Trophoblast cell (in vitro differentiated cells and primary cell): Measurements from ENCODE around the gene VWA3A.

Source experiments
- DNase-seq, 2 donors: peaks; one replicate each; pipeline ENCODE4 v3.0.0-alpha.2; 2016
- H2AFZ ChIP-seq: 2 replicates; pipeline ENCODE4 v1.6.1; 2013; ENCODE audit warnings: low read length, moderate library complexity, mild to moderate bottlenecking; ENCODE audit not compliant: insufficient read depth, poor library complexity
- H2AK5ac ChIP-seq: 2 replicates; pipeline ENCODE4 v1.6.1; 2013; ENCODE audit warnings: mild to moderate bottlenecking, low read length
- H2BK120ac ChIP-seq: 2 replicates; pipeline ENCODE4 v1.6.1; 2013; ENCODE audit warnings: low read length, mild to moderate bottlenecking, moderate library complexity; ENCODE audit not compliant: insufficient read depth, poor library complexity
- H2BK12ac ChIP-seq: 2 replicates; pipeline ENCODE4 v1.6.1; 2013; ENCODE audit warnings: mild to moderate bottlenecking, low read length, moderate library complexity
- H2BK5ac ChIP-seq: 2 replicates; pipeline ENCODE4 v1.6.1; 2013; ENCODE audit warnings: low read length, low read depth, moderate library complexity, mild to moderate bottlenecking; ENCODE audit not compliant: poor library complexity
- H3K14ac ChIP-seq: 2 replicates; pipeline ENCODE4 v1.6.1; 2013; ENCODE audit warnings: mild to moderate bottlenecking, low read length
- H3K18ac ChIP-seq: 2 replicates; pipeline ENCODE4 v1.6.1; 2013; ENCODE audit warnings: mild to moderate bottlenecking, low read length
- H3K23ac ChIP-seq: 2 replicates; pipeline ENCODE4 v1.6.1; 2013; ENCODE audit warnings: low read length
- H3K27ac ChIP-seq: 2 replicates; pipeline ENCODE4 v1.5.1; 2013; ENCODE audit warnings: low read depth, mild to moderate bottlenecking, inconsistent platforms, low read length, moderate library complexity
- H3K27me3 ChIP-seq: 2 replicates; pipeline ENCODE4 v1.6.1; 2013; ENCODE audit warnings: inconsistent platforms, mild to moderate bottlenecking, low read length, moderate library complexity; ENCODE audit not compliant: insufficient read depth
- H3K36me3 ChIP-seq, 2 experiments: 1 replicate in 1 of 2; 2 replicates in 1 of 2; pipeline ENCODE4 v1.6.1; 2013; ENCODE audit warnings: low read length in 2 of 2, mild to moderate bottlenecking in 2 of 2, moderate library complexity in 1 of 2; ENCODE audit not compliant: insufficient read depth in 2 of 2, control insufficient read depth in 1 of 2
- H3K4ac ChIP-seq: 2 replicates; pipeline ENCODE4 v1.6.1; 2013; ENCODE audit warnings: low read depth, mild to moderate bottlenecking, low read length, moderate library complexity
- H3K4me1 ChIP-seq, 2 experiments: 1 replicate in 1 of 2; 2 replicates in 1 of 2; pipeline ENCODE4 v1.6.1; 2013; ENCODE audit warnings: low read length in 2 of 2, mild to moderate bottlenecking in 2 of 2, moderate library complexity in 1 of 2; ENCODE audit not compliant: insufficient read depth in 2 of 2, control insufficient read depth in 1 of 2
- H3K4me2 ChIP-seq: 2 replicates; pipeline ENCODE4 v1.6.1; 2013; ENCODE audit warnings: inconsistent platforms, mild to moderate bottlenecking, low read length, moderate library complexity
- H3K4me3 ChIP-seq: 2 replicates; pipeline ENCODE4 v1.5.1; 2013; ENCODE audit warnings: mild to moderate bottlenecking, low read depth, low read length, inconsistent platforms
- H3K79me1 ChIP-seq: one replicate; pipeline ENCODE4 v1.6.1; 2013; ENCODE audit warnings: low read length
- H3K79me2 ChIP-seq: 2 replicates; pipeline ENCODE4 v1.6.1; 2013; ENCODE audit warnings: low read length, mild to moderate bottlenecking; ENCODE audit not compliant: control insufficient read depth, insufficient read depth, poor library complexity
- H3K9ac ChIP-seq: 2 replicates; pipeline ENCODE4 v1.6.1; 2013; ENCODE audit warnings: mild to moderate bottlenecking, low read length
- H3K9me3 ChIP-seq: 2 replicates; pipeline ENCODE4 v1.6.1; 2013; ENCODE audit warnings: low read depth, mild to moderate bottlenecking, control low read depth, inconsistent platforms, low read length; ENCODE audit not compliant: insufficient read depth
- H4K12ac ChIP-seq: 2 replicates; pipeline ENCODE4 v1.6.1; 2013; ENCODE audit warnings: low read depth, mild to moderate bottlenecking, low read length, moderate library complexity
- H4K8ac ChIP-seq: 2 replicates; pipeline ENCODE4 v1.6.1; 2013; ENCODE audit warnings: low read depth, mild to moderate bottlenecking, low read length, moderate library complexity
- H4K91ac ChIP-seq: one replicate; pipeline ENCODE4 v1.6.1; 2013; ENCODE audit warnings: low read depth, mild to moderate bottlenecking, low read length, moderate library complexity
- WGBS: extraction: QIAGEN DNeasy Blood & Tissue Kit; methylation state at CpG from one replicate; pipeline ENCODE4 v1.1.7; 2013; ENCODE audit warnings: missing lambda C conversion rate; ENCODE audit not compliant: insufficient read length, insufficient coverage; ENCODE audit errors: extremely low coverage; 5-methylcytosine and 5-hydroxymethylcytosine counted together

The VWA3A gene

GRCh38 chr16:22073350-22073749, 19.0 kb upstream of the VWA3A start:
- no peaks in the 10 kb centered on the region for H3K79me2 ChIP-seq
- H3K23ac ChIP-seq = no peak overlapping the region
- H2BK12ac ChIP-seq = no peak overlapping the region
- no peaks in the 10 kb centered on the region for H3K27me3 ChIP-seq
- no peak overlapping the region for H4K91ac ChIP-seq
- no peak overlapping the region for H3K4me2 ChIP-seq
- H3K9ac ChIP-seq = no peak overlapping the region
- no CpG with 5 or more reads among the region's 3 CpGs for WGBS
- no peak overlapping the region for H3K14ac ChIP-seq
- no peak overlapping the region for H3K18ac ChIP-seq
- H4K8ac ChIP-seq = no peak overlapping the region
- no peak overlapping the region for H2BK5ac ChIP-seq
- H2AK5ac ChIP-seq = no peak overlapping the region
- H4K12ac ChIP-seq = no peak overlapping the region
- H3K9me3 ChIP-seq = no peaks in the 10 kb centered on the region
- no peak overlapping the region for H3K4ac ChIP-seq
- no peak overlapping the region for H3K27ac ChIP-seq
- H2AFZ ChIP-seq = no peak overlapping the region
- no peak overlapping the region for H2BK120ac ChIP-seq
- H3K4me3 ChIP-seq = no peak overlapping the region
- H3K36me3 ChIP-seq = no peaks in the 10 kb centered on the region
- no peaks in the 10 kb centered on the region for H3K4me1 ChIP-seq
- no peaks in the 10 kb centered on the region for H3K79me1 ChIP-seq
- no peak for DNase-seq

DNA sequence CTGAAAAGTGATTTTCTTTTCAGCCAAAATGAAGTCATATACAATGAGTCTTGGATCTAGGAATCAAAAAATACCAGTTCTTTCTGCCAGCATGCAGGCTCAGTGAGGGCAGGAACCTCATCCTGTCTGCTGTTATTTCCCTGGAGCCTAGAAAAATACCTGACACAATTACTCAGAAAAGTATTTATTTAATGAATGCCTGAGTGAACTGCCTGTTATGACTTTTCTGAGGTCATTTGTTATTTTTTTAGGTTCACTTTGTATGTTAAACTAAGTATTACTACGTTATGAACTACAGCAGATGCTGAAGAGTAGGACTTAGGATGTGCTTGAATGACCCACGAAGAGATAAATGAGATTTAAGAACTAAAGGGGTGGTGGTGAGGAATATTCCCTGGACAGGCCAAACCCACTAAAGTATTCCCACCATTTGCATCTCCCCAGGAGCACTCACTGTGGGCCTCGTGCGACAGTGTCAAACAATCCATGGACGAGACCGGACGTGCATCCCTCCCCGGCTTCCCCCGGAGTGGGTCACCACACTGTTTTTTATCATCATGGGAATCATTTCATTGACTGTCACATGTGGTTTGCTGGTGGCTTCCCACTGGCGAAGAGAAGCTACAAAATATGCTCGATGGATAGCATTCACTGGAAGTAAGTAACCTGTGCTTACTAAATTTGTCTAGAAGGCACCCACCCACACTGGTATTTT, 17.1 kb upstream of the VWA3A start:
- Histone ChIP-seq H3K36me3 (no peaks in the 10 kb centered on the region), H3K79me2 (no peaks in the 10 kb centered on the region), H4K12ac (no peak overlapping the region), H2AK5ac (no peak overlapping the region), H3K9me3 (no peaks in the 10 kb centered on the region), H2BK120ac (no peak overlapping the region), H2BK12ac (no peak overlapping the region), H3K79me1 (no peaks in the 10 kb centered on the region), H3K4me1 (no peaks in the 10 kb centered on the region), H3K4me3 (no peak overlapping the region), H3K27ac (no peak overlapping the region), H3K23ac (no peak overlapping the region), H2BK5ac (no peak overlapping the region), H3K14ac (no peak overlapping the region), H3K27me3 (no peaks in the 10 kb centered on the region), H2AFZ (no peak overlapping the region), H4K8ac (no peak overlapping the region), H3K4ac (no peak overlapping the region), H4K91ac (no peak overlapping the region), H3K4me2 (no peak overlapping the region), H3K9ac (no peak overlapping the region), H3K18ac (no peak overlapping the region)
- DNase-seq = peak; percentile 76 to 87
- no CpG with 5 or more reads among the region's 11 CpGs for WGBS

GRCh38 chr16:22075776-22076175, 16.6 kb upstream of the VWA3A start:
- no peak overlapping the region for H3K23ac ChIP-seq
- H2AK5ac ChIP-seq = no peak overlapping the region
- no peak overlapping the region for H2AFZ ChIP-seq
- no peaks in the 10 kb centered on the region for H3K36me3 ChIP-seq
- no peak overlapping the region for H3K4me3 ChIP-seq
- no peaks in the 10 kb centered on the region for H3K27me3 ChIP-seq
- H3K9me3 ChIP-seq = no peaks in the 10 kb centered on the region
- H4K12ac ChIP-seq = no peak overlapping the region
- no peak overlapping the region for H2BK120ac ChIP-seq
- no peak for DNase-seq
- WGBS = no CpG with 5 or more reads among the region's 1 CpG
- H4K8ac ChIP-seq = no peak overlapping the region
- no peaks in the 10 kb centered on the region for H3K4me1 ChIP-seq
- H3K79me2 ChIP-seq = no peaks in the 10 kb centered on the region
- H3K27ac ChIP-seq = no peak overlapping the region
- no peak overlapping the region for H3K14ac ChIP-seq
- H3K18ac ChIP-seq = no peak overlapping the region
- no peak overlapping the region for H2BK5ac ChIP-seq
- no peak overlapping the region for H2BK12ac ChIP-seq
- H3K79me1 ChIP-seq = no peaks in the 10 kb centered on the region
- H3K4ac ChIP-seq = no peak overlapping the region
- H3K4me2 ChIP-seq = no peak overlapping the region
- no peak overlapping the region for H3K9ac ChIP-seq
- no peak overlapping the region for H4K91ac ChIP-seq

DNA sequence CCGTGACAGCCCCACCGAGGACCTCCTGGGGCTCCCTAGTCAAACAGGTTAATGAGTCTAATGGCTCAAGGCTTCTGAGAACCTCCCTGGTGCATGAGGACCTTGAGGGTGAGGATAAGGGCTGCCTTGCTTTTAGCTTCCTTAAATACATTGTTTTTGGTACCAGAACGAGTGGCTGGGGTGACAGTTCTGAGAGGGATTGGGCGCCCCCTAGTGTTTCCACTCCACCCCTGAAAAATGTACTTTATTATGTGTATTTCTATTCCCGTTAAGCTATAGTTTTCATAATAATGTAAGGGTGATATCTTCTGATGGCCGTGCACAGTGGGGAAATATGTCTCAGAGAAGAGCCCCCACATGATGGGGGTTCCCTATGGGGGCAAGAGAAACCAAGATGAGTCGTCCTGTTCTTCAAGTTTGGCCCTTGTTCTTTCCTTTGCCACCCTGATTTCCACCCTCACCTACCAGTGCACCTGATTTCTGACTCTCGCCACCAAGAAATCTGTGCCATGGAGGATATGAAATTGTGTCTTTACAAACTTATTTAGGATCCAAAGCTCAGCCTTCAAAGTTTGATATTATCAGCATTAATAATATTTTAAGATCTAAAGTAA, 14.5 kb upstream of the VWA3A start:
- Histone ChIP-seq H3K14ac (no peak overlapping the region), H3K79me1 (no peaks in the 10 kb centered on the region), H3K4me1 (no peaks in the 10 kb centered on the region), H4K8ac (no peak overlapping the region), H2AFZ (no peak overlapping the region), H3K18ac (no peak overlapping the region), H3K27ac (no peak overlapping the region), H2BK120ac (no peak overlapping the region), H4K91ac (no peak overlapping the region), H3K79me2 (no peaks in the 10 kb centered on the region), H3K9me3 (no peaks in the 10 kb centered on the region), H3K4me3 (no peak overlapping the region), H3K4me2 (no peak overlapping the region), H3K23ac (no peak overlapping the region), H3K4ac (no peak overlapping the region), H3K9ac (no peak overlapping the region), H3K27me3 (no peaks in the 10 kb centered on the region), H2BK12ac (no peak overlapping the region), H2BK5ac (no peak overlapping the region), H3K36me3 (no peaks in the 10 kb centered on the region), H2AK5ac (no peak overlapping the region), H4K12ac (no peak overlapping the region)
- WGBS = no CpG with 5 or more reads among the region's 8 CpGs
- DNase-seq = peak; percentile 60 to 80
